Prostate gland (tissue), 2 donors: Measurements from ENCODE around the gene EFNA4. TPM values are rescaled to one million over a fixed set of nuclear protein-coding genes. Genes with fewer than 3 reads are reported as not detected.

Experiments
- DNase-seq: peaks from one replicate; pipeline ENCODE4 v3.0.0-alpha.2; 2019; ENCODE audit warnings: low spot score
- H3K27ac ChIP-seq, 2 donors: fragments of 200-600 bp; sonication (generic); 2 replicates each; pipeline ENCODE4 v1.5.1; 2017 to 2019
- H3K27me3 ChIP-seq: fragments of 200-600 bp; sonication (generic); replicated peaks from 2 replicates; pipeline ENCODE4 v1.5.1; 2019; ENCODE audit not compliant: insufficient read depth
- H3K36me3 ChIP-seq, 2 donors: fragments of 200-600 bp; sonication (generic); 1 replicate in 1 of 2; 2 replicates in 1 of 2; pipeline versions ENCODE4 v1.5.1 to v1.8.1; 2017 to 2019
- H3K4me1 ChIP-seq: fragments of 200-600 bp; sonication (generic); replicated peaks from 2 replicates; pipeline ENCODE4 v1.5.1; 2019
- H3K4me3 ChIP-seq, 2 donors: fragments of 200-600 bp; sonication (generic); 2 replicates each; pipeline ENCODE4 v1.5.1; 2017 to 2019
- H3K9me3 ChIP-seq: fragments of 200-600 bp; sonication (generic); 2 replicates; pipeline ENCODE4 v1.5.1; 2017
- CTCF ChIP-seq, 4 experiments: fragments of 200-600 bp in 2 of 4; fragments of 450-650 bp in 2 of 4; sonication (generic) in 2 of 4; IDR thresholded peaks; 1 replicate in 3 of 4; 2 replicates in 1 of 4; pipeline ENCODE4 v1.5.1; 2016 to 2019; ENCODE audit warnings: antibody characterized with exemption in 4 of 4, mild to moderate bottlenecking in 2 of 4, moderate library complexity in 2 of 4
- POLR2A ChIP-seq: fragments of 450-650 bp; IDR thresholded peaks from one replicate; pipeline ENCODE4 v1.6.1; 2016; ENCODE audit warnings: antibody characterized with exemption, mild to moderate bottlenecking
- POLR2AphosphoS5 ChIP-seq: sonication (generic); formaldehyde crosslinking; IDR thresholded peaks from one replicate; pipeline ENCODE4 v1.6.1; 2017; ENCODE audit warnings: antibody characterized with exemption
- WGBS: methylation state at CpG from one replicate; pipeline ENCODE4 v1.1.5; 2018; 5-methylcytosine and 5-hydroxymethylcytosine counted together
- intact Hi-C: fragments of 100-400 bp; cut with DNase I; formaldehyde crosslinking; loops from one replicate; pipeline ENCODE4 v1.14.2; 2022
- total RNA-seq, 2 donors: library from RNA; depleted of rRNA; stranded (reverse); fragments of >200 nt; gene quantifications; one replicate each; pipeline ENCODE4 v1.1.0, GENCODE V29; 2016

EFNA4 gene
- total RNA-seq, 2 donors from 2014 or later, result 10.3 to 23.4 TPM

- Histone ChIP-seq H3K4me3 (peak overlapping the region; percentile 21 to 26), H3K27ac (peak overlapping the region; percentile 80 to 87), H3K9me3 (no peaks in the 10 kb centered on the region), H3K36me3 (peaks cover 7 to 14% of the 10 kb centered on the region in 2 donors), H3K27me3 (no peaks in the 10 kb centered on the region), H3K4me1 (peaks cover 18% of the 10 kb centered on the region)
- TF ChIP-seq POLR2AphosphoS5 (peak; percentile 93), POLR2A (peak; percentile 62), CTCF (IDR thresholded peaks at IDR 0.05) (peak; percentile 94 to 100 (median 100))
- DNase-seq, result peak; percentile 84
- 4% methylated on average over 49 of the region's 49 CpGs for WGBS
- intact Hi-C loops, result loop anchor here (1.0 kb wide), 1 partner anchor 55 kb away; no protein-coding TSS in a partner anchor
Measured at GRCh38 chr1:155017041-155017945, 46.2 kb upstream of the EFNA4 start.

- WGBS, result 55% methylated on average over 6 of the region's 6 CpGs
- Histone ChIP-seq H3K36me3 (peaks cover 7 to 14% of the 10 kb centered on the region in 2 donors), H3K27ac (peak overlapping the region; percentile 80 to 87), H3K27me3 (no peaks in the 10 kb centered on the region), H3K4me3 (peak overlapping the region in 1 of 2 donors; percentile 26), H3K9me3 (no peaks in the 10 kb centered on the region), H3K4me1 (peaks cover 14% of the 10 kb centered on the region)
- intact Hi-C loops, result loop anchor here (1.0 kb wide), 1 partner anchor 56 kb away; no protein-coding TSS in a partner anchor
- no peak for DNase-seq
- TF ChIP-seq POLR2A (no peak), CTCF (IDR thresholded peaks at IDR 0.05) (no peak), POLR2AphosphoS5 (no peak)
Measured at GRCh38 chr1:155017946-155018316, 45.6 kb upstream of the EFNA4 start.

GRCh38 chr1:155018617-155019348, 44.8 kb upstream of the EFNA4 start:
- intact Hi-C loops, result no loop called here
- Histone ChIP-seq H3K36me3 (peaks cover 7 to 14% of the 10 kb centered on the region in 2 donors), H3K27me3 (no peaks in the 10 kb centered on the region), H3K4me3 (no peak overlapping the region), H3K27ac (peak overlapping the region in 1 of 2 donors; percentile 80), H3K4me1 (peaks cover 14% of the 10 kb centered on the region), H3K9me3 (no peaks in the 10 kb centered on the region)
- no peak for TF ChIP-seq POLR2A
- no peak for DNase-seq
- 87% methylated on average over 8 of the region's 8 CpGs for WGBS

GRCh38 chr1:155019377-155020245, 43.9 kb upstream of the EFNA4 start:
- DNase-seq, result no peak
- no peaks in the 10 kb centered on the region for H3K9me3 ChIP-seq
- intact Hi-C loops, result no loop called here
- 77% methylated on average over 11 of the region's 11 CpGs for WGBS
- TF ChIP-seq POLR2AphosphoS5, result no peak
- no peak for TF ChIP-seq CTCF (IDR thresholded peaks at IDR 0.05)
- no peak for TF ChIP-seq POLR2A
- no peak overlapping the region for H3K4me3 ChIP-seq
- no peak overlapping the region for H3K27ac ChIP-seq
- H3K36me3 ChIP-seq, result peaks cover 5 to 10% of the 10 kb centered on the region in 2 donors
- peaks cover 14% of the 10 kb centered on the region for H3K4me1 ChIP-seq
- no peaks in the 10 kb centered on the region for H3K27me3 ChIP-seq
